ENCODE measurements around the gene HMGXB3.

GRCh38 chr5:149999359-149999758 lies 1.2 kb upstream of the HMGXB3 start:
- TF ChIP-seq CTCF (conservative IDR thresholded peaks at IDR 0.05 in 1 of 2, IDR thresholded peaks at IDR 0.05 in 1 of 2; ENCODE audit: low read depth in 1 of 2, low read length in 2 of 2) = no peak
- TF ChIP-seq EZH2 (IDR thresholded peaks at IDR 0.05; ENCODE audit: low read length, missing control alignments) = no peak
